Kidney (tissue), 14 donors: Measurements from ENCODE around the gene SPECC1. TPM values are rescaled to one million over a fixed set of nuclear protein-coding genes. Genes with fewer than 3 reads are reported as not detected.
A peak's percentile ranks its signal among the peaks of the same experiment; 100 is the strongest.
"Not testable (repeated sequence)": the region's sequence is repeated elsewhere in the genome, so short reads cannot be mapped to it uniquely, and the experiment has no call there.

ENCODE experiments used
- DNase-seq, 5 donors: peaks; one replicate each; pipeline ENCODE4 v3.0.0-alpha.2; 2013 to 2020
- FAIRE-seq: peaks from 2 replicates; lab custom pipeline; 2012; peaks lifted over from hg19 to GRCh38; lab: Jason Lieb, UNC
- H3K27ac ChIP-seq, 2 donors: one replicate each; pipeline ENCODE4 v1.7.0; 2013; ENCODE audit warnings: low read depth in 2 of 2, low read length in 2 of 2, inconsistent platforms in 1 of 2
- H3K27me3 ChIP-seq: one replicate; pipeline ENCODE4 v1.7.1; 2013; ENCODE audit warnings: low read length, inconsistent platforms; ENCODE audit not compliant: control insufficient read depth, insufficient read depth
- H3K36me3 ChIP-seq, 3 donors: one replicate each; pipeline versions ENCODE4 v1.7.0 to v1.7.1; 2013; ENCODE audit warnings: low read length in 3 of 3, control low read depth in 1 of 3, inconsistent platforms in 1 of 3; ENCODE audit not compliant: insufficient read depth in 3 of 3, control insufficient read depth in 2 of 3
- H3K4me1 ChIP-seq, 3 donors: one replicate each; pipeline versions ENCODE4 v1.7.0 to v1.7.1; 2013; ENCODE audit warnings: low read length in 3 of 3, inconsistent platforms in 1 of 3, low read depth in 1 of 3; ENCODE audit not compliant: control insufficient read depth in 2 of 3, insufficient read depth in 2 of 3
- H3K4me3 ChIP-seq, 3 donors: one replicate each; pipeline versions ENCODE4 v1.7.0 to v1.8.1; 2013; ENCODE audit warnings: low read length in 3 of 3, control low read depth in 1 of 3, inconsistent platforms in 1 of 3
- H3K9ac ChIP-seq, 3 donors: one replicate each; pipeline versions ENCODE4 v1.7.0 to v1.7.1; 2013; ENCODE audit warnings: low read length in 3 of 3, control low read depth in 1 of 3, inconsistent platforms in 1 of 3
- H3K9me3 ChIP-seq, 3 donors: one replicate each; pipeline versions ENCODE4 v1.7.0 to v1.7.1; 2013; ENCODE audit warnings: low read length in 3 of 3, control low read depth in 1 of 3, inconsistent platforms in 1 of 3; ENCODE audit not compliant: control insufficient read depth in 2 of 3, insufficient read depth in 1 of 3
- intact Hi-C: fragments of 100-400 bp; cut with DNase I; formaldehyde crosslinking; loops from one replicate; pipeline ENCODE4 v1.11.1; 2022
- polyA plus RNA-seq: library from polyadenylated mRNA; stranded (reverse); fragments of 350-450 nt; fragmentation: Illumina TruSeq; extraction: RNeasy Lipid Tissue Mini Kit (QIAGEN cat#74804); gene quantifications from one replicate; pipeline ENCODE4 v1.2.3, GENCODE V29; 2014; ENCODE audit warnings: low read depth, low replicate concordance; ENCODE audit not compliant: insufficient read depth
- total RNA-seq: library from RNA; stranded (reverse); fragmentation: NEBNext Ultra II Directional; extraction: Animal tissue kit (Norgen Biotek cat#: 25700); gene quantifications from one replicate; pipeline ENCODE4 v1.2.1, GENCODE V29; 2021
- TF ChIP-seq, protein P1 (sequence below): IDR thresholded peaks from 3 replicates; pipeline ENCODE4 v1.5.1; 2012; ENCODE audit warnings: mild to moderate bottlenecking, moderate library complexity, borderline replicate concordance; ENCODE audit not compliant: insufficient read depth; ENCODE audit errors: extremely low read depth
- donor health status: control.
- donor health status: control.
- donor health status: control.
- donor health status: control.
- donor health status: control.
- donor health status: DM: yes; HTN: yes; CAD: no.
- donor health status: Normal renal cell carcinoma (clear cell type).

SPECC1 gene
- total and polyA plus RNA-seq, 2 donors from 2014 or later: 7.6 to 29.1 TPM

- TF ChIP-seq, protein P1, sequence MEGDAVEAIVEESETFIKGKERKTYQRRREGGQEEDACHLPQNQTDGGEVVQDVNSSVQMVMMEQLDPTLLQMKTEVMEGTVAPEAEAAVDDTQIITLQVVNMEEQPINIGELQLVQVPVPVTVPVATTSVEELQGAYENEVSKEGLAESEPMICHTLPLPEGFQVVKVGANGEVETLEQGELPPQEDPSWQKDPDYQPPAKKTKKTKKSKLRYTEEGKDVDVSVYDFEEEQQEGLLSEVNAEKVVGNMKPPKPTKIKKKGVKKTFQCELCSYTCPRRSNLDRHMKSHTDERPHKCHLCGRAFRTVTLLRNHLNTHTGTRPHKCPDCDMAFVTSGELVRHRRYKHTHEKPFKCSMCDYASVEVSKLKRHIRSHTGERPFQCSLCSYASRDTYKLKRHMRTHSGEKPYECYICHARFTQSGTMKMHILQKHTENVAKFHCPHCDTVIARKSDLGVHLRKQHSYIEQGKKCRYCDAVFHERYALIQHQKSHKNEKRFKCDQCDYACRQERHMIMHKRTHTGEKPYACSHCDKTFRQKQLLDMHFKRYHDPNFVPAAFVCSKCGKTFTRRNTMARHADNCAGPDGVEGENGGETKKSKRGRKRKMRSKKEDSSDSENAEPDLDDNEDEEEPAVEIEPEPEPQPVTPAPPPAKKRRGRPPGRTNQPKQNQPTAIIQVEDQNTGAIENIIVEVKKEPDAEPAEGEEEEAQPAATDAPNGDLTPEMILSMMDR: no peak
- Histone ChIP-seq H3K9me3 (no peaks in the 10 kb centered on the region), H3K9ac (no peak overlapping the region), H3K4me3 (peak overlapping the region in 2 of 3 donors; percentile 49 to 56), H3K36me3 (no peaks in the 10 kb centered on the region), H3K27me3 (no peaks in the 10 kb centered on the region), H3K27ac (peak overlapping the region; percentile 29 to 66), H3K4me1 (peaks cover 0 to 5% (median 3%) of the 10 kb centered on the region in 3 donors)
- FAIRE-seq (no peak), DNase-seq (peak in 1 of 5 donors; percentile 88)
- intact Hi-C loops: no loop called here
These were observed 64.2 kb downstream of the SPECC1 start for GRCh38 chr17:20073055-20073979.

- DNase-seq (no peak), FAIRE-seq (no peak)
- TF ChIP-seq, protein P1: no peak
- peaks cover 0 to 5% (median 3%) of the 10 kb centered on the region in 3 donors for H3K4me1 ChIP-seq
- H3K4me3 ChIP-seq: peak overlapping the region in 2 of 3 donors; percentile 49 to 56
- H3K9ac ChIP-seq: peak overlapping the region in 1 of 3 donors; percentile 71
- H3K9me3 ChIP-seq: no peaks in the 10 kb centered on the region
- H3K27me3 ChIP-seq: no peaks in the 10 kb centered on the region
- H3K36me3 ChIP-seq: no peaks in the 10 kb centered on the region
- intact Hi-C loops: no loop called here
- peak overlapping the region; percentile 39 to 66 for H3K27ac ChIP-seq
These were observed 64.8 kb downstream of the SPECC1 start for GRCh38 chr17:20074001-20074400.

DNA sequence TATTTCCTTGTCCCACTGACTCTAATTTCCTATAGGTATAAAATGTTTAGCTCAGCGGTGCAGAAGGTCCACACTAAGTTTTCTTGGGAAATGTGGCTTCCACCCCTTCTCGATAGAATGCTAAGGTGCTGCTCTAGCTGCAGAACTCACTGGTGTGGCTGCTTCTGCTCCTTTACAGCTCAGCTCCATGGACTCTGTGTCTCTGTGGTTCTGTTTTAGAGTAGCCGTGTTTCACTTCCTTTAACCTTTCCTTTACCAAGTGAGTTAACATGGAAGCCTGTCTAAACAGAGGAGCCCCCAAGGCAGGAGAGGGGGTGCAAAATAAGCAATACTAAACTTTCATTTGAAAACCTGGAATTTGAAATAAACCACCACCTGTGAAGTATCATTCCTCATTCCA is 65.3 kb downstream of the SPECC1 start:
- FAIRE-seq (no peak), DNase-seq (no peak)
- TF ChIP-seq, protein P1: no peak
- no peaks in the 10 kb centered on the region for H3K27me3 ChIP-seq
- peak overlapping the region; percentile 39 to 66 for H3K27ac ChIP-seq
- H3K36me3 ChIP-seq: no peaks in the 10 kb centered on the region
- H3K9me3 ChIP-seq: no peaks in the 10 kb centered on the region
- H3K9ac ChIP-seq: peak overlapping the region in 1 of 3 donors; percentile 71
- peak overlapping the region in 2 of 3 donors; percentile 0 to 56 for H3K4me3 ChIP-seq
- intact Hi-C loops: no loop called here
- H3K4me1 ChIP-seq: peaks cover 0 to 5% (median 3%) of the 10 kb centered on the region in 3 donors

- DNase-seq, FAIRE-seq, H3K27ac ChIP-seq, H3K4me3 ChIP-seq, intact Hi-C loops, H3K4me1 ChIP-seq, H3K9me3 ChIP-seq, H3K27me3 ChIP-seq, H3K9ac ChIP-seq, H3K36me3 ChIP-seq: not testable (repeated sequence)
These were observed 67.0 kb downstream of the SPECC1 start for GRCh38 chr17:20076137-20076536.
